Mononuclear cell (primary cell): ENCODE results near the gene OR1S2. TPM values are rescaled to one million over a fixed set of nuclear protein-coding genes. Genes with fewer than 3 reads are reported as not detected.
"Not testable (repeated sequence)": the region's sequence is repeated elsewhere in the genome, so short reads cannot be mapped to it uniquely, and the experiment has no call there.

Experiments used
- H3K27me3 ChIP-seq: 2 replicates; pipeline ENCODE4 v1.6.0; 2011; ENCODE audit warnings: low read length, control low read depth; ENCODE audit not compliant: insufficient read depth
- H3K4me1 ChIP-seq: 2 replicates; pipeline ENCODE4 v1.5.1; 2011; ENCODE audit warnings: mild to moderate bottlenecking, low read length, control low read depth; ENCODE audit not compliant: insufficient read depth
- H3K4me3 ChIP-seq: 2 replicates; pipeline ENCODE4 v1.5.1; 2011; ENCODE audit warnings: mild to moderate bottlenecking, low read length, moderate library complexity
- H3K9me3 ChIP-seq: 2 replicates; pipeline ENCODE4 v1.5.1; 2011; ENCODE audit warnings: low read depth, mild to moderate bottlenecking, control low read depth, low read length
- total RNA-seq: library from RNA; depleted of rRNA; stranded (reverse); fragments of >200 nt; gene quantifications from one replicate; pipeline ENCODE4 v1.2.3, GENCODE V29; 2012

OR1S2 gene, protein sequence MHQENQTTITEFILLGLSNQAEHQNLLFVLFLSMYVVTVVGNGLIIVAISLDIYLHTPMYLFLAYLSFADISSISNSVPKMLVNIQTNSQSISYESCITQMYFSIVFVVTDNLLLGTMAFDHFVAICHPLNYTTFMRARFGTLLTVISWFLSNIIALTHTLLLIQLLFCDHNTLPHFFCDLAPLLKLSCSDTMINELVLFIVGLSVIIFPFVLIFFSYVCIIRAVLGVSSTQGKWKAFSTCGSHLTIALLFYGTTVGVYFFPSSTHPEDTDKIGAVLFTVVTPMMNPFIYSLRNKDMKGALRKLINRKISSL
- not detected for total RNA-seq

DNA sequence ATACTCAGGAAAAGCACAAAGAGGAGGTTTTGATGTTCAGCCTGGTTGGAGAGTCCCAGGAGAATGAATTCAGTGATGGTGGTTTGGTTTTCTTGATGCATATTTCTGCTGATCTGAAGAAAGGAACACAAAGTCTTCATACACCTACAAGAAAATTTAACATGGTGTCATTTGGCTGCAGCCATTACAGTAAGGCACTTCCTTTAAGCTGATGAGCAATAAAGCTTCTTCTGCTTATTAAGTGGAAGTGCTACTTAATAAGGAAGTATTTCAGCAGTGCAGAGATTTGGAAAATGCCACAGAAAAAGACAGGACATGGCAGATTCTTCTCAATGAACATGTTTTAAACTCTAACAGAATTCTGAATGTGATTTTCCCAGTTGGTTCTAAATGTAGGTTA, at the start of gene OR1S2:
Gene OR1S2 (minus strand): TSS at position 101 of the 400 bp plus-strand sequence. CDS start 0 bp downstream, at position 101.
- H3K4me1 ChIP-seq = no peaks in the 10 kb centered on the region
- no peaks in the 10 kb centered on the region for H3K9me3 ChIP-seq
- no peak within 1 kb of the TSS for H3K4me3 ChIP-seq

DNA sequence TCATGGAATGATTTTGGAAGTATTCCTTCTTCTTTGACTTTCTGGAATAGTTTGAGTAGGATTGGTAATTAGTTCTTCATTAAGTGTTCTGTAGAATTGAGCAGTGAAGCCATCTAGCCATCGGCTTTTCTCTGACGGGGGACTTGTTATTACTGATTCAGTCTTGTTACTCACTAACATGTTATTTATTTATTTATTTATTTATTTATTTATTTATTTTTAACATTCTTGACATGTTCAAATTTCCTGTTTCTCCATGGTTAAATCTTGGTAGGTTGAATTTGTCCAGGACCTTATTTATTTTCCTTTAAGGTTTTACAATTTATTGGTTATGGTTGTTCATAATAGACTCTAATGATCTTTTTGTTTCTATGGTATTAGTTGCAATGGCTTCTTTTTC, 40.0 kb upstream of the OR1S2 start:
- no peaks in the 10 kb centered on the region for H3K27me3 ChIP-seq
- no peak overlapping the region for H3K4me3 ChIP-seq

More for the DNA sequence above, at the start of gene OR1S2:
- no peaks in the 10 kb centered on the region for H3K27me3 ChIP-seq

DNA sequence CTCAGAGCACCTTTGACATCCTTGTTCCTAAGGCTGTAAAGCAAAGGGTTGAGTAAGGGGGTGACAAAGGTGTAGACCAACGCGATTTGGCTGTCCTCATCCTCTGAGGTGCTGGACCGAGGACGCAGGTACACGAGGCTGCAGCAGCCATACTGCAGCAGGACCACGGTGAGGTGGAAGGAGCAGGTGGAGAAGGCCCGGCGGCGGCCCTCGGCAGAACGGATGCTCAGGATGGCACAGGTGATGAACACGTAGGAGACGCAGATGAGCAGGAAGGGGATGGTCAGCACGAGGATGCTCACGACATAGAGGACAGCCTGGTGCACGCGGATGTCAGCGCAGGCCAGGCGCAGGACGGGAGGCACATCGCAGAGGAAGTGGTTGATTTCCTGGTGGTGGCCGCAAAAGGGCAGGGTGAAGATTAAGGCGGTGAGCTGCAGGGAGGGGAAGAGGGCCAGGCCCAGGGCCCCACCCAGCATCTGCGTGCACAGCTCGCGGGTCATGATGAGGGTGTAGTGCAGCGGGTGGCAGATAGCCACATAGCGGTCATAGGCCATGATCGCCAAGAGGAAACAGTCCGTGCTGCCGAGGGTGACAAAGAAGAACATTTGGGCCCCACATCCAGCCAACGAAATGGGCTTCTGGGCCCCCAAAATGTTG, 24.1 kb upstream of the OR1S2 start:
- Histone ChIP-seq H3K4me3 (no peak overlapping the region), H3K27me3 (no peaks in the 10 kb centered on the region), H3K4me1 (no peaks in the 10 kb centered on the region), H3K9me3 (no peaks in the 10 kb centered on the region)

More for the DNA sequence above, 40.0 kb upstream of the OR1S2 start:
- Histone ChIP-seq H3K4me1 (no peaks in the 10 kb centered on the region), H3K9me3 (no peaks in the 10 kb centered on the region)

- Histone ChIP-seq H3K9me3 (no peaks in the 10 kb centered on the region), H3K4me3 (no peak overlapping the region), H3K27me3 (no peaks in the 10 kb centered on the region), H3K4me1 (no peaks in the 10 kb centered on the region)
Measured at GRCh38 chr11:58222721-58223120, 18.8 kb upstream of the OR1S2 start.

DNA sequence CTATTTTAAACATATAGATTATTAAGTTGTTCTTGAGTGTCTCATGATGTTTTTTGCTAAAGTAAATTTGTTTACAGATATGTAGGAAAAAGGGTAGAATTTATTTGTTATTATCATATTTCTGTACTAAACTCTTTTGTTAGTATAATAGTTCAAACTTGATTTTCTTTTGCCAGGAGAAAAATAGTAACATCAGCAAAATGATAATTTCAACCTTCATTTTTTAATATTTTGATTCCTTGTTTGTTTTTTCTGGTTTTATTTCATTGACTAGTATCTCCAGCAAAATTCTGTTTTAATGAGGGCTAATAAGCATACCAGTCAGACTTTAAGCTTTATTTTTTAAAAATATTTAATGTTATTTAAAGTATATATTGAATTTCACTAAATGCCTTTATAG, 12.5 kb upstream of the OR1S2 start:
- H3K9me3 ChIP-seq = no peaks in the 10 kb centered on the region
- no peaks in the 10 kb centered on the region for H3K4me1 ChIP-seq
- no peak overlapping the region for H3K4me3 ChIP-seq
- H3K27me3 ChIP-seq = no peaks in the 10 kb centered on the region

DNA sequence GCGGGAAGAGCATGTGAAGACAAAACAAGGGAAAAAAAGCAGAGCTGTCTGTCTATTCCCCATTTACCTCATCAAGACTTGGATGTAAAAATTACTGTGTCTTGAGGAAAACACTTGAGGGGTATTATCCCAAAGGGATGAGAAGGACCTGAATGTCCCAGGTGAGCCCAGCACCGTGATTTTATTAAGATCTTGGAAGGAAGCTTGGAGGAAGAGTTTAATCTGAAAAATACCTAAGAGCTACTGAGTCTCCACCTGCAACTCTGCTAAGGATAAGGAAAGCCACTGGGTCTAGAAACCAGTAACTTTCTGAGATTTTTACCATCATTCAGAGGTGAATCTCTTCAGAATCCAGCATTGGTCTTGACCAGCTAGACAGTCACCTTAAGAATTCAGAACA, 8.5 kb upstream of the OR1S2 start, which contains the start of gene OR1S1:
Gene OR1S1 (plus strand): TSS at position 301 of the 400 bp plus-strand sequence.
- H3K4me3 ChIP-seq, H3K9me3 ChIP-seq, H3K4me1 ChIP-seq, H3K27me3 ChIP-seq: not testable (repeated sequence)

DNA sequence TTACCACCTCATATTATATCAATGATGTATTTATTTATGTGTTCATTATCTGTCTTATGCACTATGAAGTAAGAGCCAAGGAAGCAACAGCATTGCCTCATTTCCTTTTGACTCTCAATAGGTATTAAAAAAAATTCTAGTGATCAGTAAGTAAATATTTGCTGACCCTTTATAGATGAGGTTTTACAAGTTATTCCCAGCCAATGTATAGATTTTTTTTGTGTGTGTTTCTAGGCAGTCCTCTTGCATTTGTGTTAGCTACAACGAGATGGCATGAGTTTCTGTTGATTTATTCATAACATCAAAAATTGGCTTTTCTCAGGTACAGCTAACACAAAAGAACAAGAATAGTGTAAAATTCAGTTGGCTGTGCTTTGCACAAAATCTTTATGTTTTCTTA, 4.7 kb downstream of the OR1S2 start:
- no peaks in the 10 kb centered on the region for H3K4me1 ChIP-seq
- H3K4me3 ChIP-seq = no peak overlapping the region
- no peaks in the 10 kb centered on the region for H3K27me3 ChIP-seq
- peaks cover 11% of the 10 kb centered on the region for H3K9me3 ChIP-seq

GRCh38 chr11:58195939-58196338, 8.0 kb downstream of the OR1S2 start:
- Histone ChIP-seq H3K27me3 (no peaks in the 10 kb centered on the region), H3K9me3 (peaks cover 11% of the 10 kb centered on the region), H3K4me1 (no peaks in the 10 kb centered on the region), H3K4me3 (no peak overlapping the region)

- no peak overlapping the region for H3K4me3 ChIP-seq
Measured at GRCh38 chr11:58193391-58193790, 10.6 kb downstream of the OR1S2 start.

GRCh38 chr11:58192229-58192628, 11.7 kb downstream of the OR1S2 start:
- H3K27me3 ChIP-seq = no peaks in the 10 kb centered on the region
- no peaks in the 10 kb centered on the region for H3K4me1 ChIP-seq
- peaks cover 3% of the 10 kb centered on the region for H3K9me3 ChIP-seq
- no peak overlapping the region for H3K4me3 ChIP-seq

More at GRCh38 chr11:58193391-58193790, 10.6 kb downstream of the OR1S2 start:
- no peaks in the 10 kb centered on the region for H3K27me3 ChIP-seq
- H3K9me3 ChIP-seq = peaks cover 11% of the 10 kb centered on the region
- H3K4me1 ChIP-seq = no peaks in the 10 kb centered on the region

- Histone ChIP-seq H3K4me1 (no peaks in the 10 kb centered on the region), H3K4me3 (no peak within 1 kb of the TSS), H3K9me3 (no peaks in the 10 kb centered on the region), H3K27me3 (no peaks in the 10 kb centered on the region)
Measured at GRCh38 chr11:58188770-58189169, 15.2 kb downstream of the OR1S2 start, which contains the start of gene OR9Q2. Gene OR9Q2 (plus strand): TSS chr11:58189070. CDS start chr11:58190491, 1,421 bp downstream.

- Histone ChIP-seq H3K9me3 (no peaks in the 10 kb centered on the region), H3K27me3 (no peaks in the 10 kb centered on the region), H3K4me3 (no peak overlapping the region), H3K4me1 (no peaks in the 10 kb centered on the region)
Measured at GRCh38 chr11:58186938-58187337, 17.0 kb downstream of the OR1S2 start.

DNA sequence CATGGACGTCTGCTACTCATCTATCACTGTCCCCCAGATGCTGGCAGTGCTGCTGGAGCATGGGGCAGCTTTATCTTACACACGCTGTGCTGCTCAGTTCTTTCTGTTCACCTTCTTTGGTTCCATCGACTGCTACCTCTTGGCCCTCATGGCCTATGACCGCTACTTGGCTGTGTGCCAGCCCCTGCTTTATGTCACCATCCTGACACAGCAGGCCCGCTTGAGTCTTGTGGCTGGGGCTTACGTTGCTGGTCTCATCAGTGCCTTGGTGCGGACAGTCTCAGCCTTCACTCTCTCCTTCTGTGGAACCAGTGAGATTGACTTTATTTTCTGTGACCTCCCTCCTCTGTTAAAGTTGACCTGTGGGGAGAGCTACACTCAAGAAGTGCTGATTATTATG, 24.3 kb downstream of the OR1S2 start:
- no peaks in the 10 kb centered on the region for H3K4me1 ChIP-seq
- no peaks in the 10 kb centered on the region for H3K27me3 ChIP-seq
- H3K4me3 ChIP-seq = no peak overlapping the region
- no peaks in the 10 kb centered on the region for H3K9me3 ChIP-seq

DNA sequence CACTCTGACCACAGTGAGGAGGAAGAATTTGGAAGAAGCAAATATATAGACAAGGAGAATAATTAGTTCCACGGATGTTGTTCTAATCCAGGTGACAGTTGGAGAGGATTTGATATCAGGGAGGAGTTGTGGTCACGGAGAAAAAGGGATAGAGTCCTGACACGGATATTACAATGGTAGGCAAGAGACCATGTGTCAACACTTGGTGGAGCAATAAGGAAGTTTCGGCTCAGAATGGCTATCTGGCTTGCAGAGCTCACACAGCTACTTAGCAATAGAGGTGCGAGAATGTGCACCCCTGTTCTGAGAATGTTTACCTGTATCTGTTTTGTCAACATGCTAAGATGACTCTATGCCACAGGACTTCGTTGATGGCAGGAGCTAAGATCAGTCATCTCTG, 25.5 kb downstream of the OR1S2 start:
- Histone ChIP-seq H3K9me3 (no peaks in the 10 kb centered on the region), H3K4me1 (no peaks in the 10 kb centered on the region), H3K27me3 (no peaks in the 10 kb centered on the region), H3K4me3 (no peak overlapping the region)

GRCh38 chr11:58177409-58178054, 26.4 kb downstream of the OR1S2 start:
- no peaks in the 10 kb centered on the region for H3K9me3 ChIP-seq

More at GRCh38 chr11:58177409-58178054, 26.4 kb downstream of the OR1S2 start:
- Histone ChIP-seq H3K27me3 (no peaks in the 10 kb centered on the region), H3K4me1 (no peaks in the 10 kb centered on the region), H3K4me3 (no peak overlapping the region)
